Germinal center (tissue), 1 donor: ENCODE results near the gene HFE.
"Not testable (repeated sequence)": the region's sequence is repeated elsewhere in the genome, so short reads cannot be mapped to it uniquely, and the experiment has no call there.

Experiments used
- DNase-seq: peaks from one replicate; pipeline ENCODE4 v3.0.0; 2012; ENCODE audit warnings: mixed read lengths, low spot score

The HFE gene

GRCh38 chr6:26113570-26113969, 26.3 kb downstream of the HFE start:
- no peak for DNase-seq

GRCh38 chr6:26115226-26115625, 28.0 kb downstream of the HFE start:
- no peak for DNase-seq

- no peak for DNase-seq
Measured at GRCh38 chr6:26116267-26116666, 29.0 kb downstream of the HFE start.

- no peak for DNase-seq
Measured at GRCh38 chr6:26118999-26119398, 31.8 kb downstream of the HFE start.

- DNase-seq: not testable (repeated sequence)
Measured at GRCh38 chr6:26120115-26120514, 32.9 kb downstream of the HFE start.

- no peak for DNase-seq
Measured at GRCh38 chr6:26120807-26121140, 33.5 kb downstream of the HFE start.

GRCh38 chr6:26121141-26122004, 34.1 kb downstream of the HFE start:
- no peak for DNase-seq

- no peak for DNase-seq
Measured at GRCh38 chr6:26122005-26122388, 34.8 kb downstream of the HFE start.

GRCh38 chr6:26122402-26122792, 35.2 kb downstream of the HFE start:
- no peak for DNase-seq

- peak; percentile 91 for DNase-seq
Measured at GRCh38 chr6:26122793-26123674, 35.8 kb downstream of the HFE start.

GRCh38 chr6:26123675-26123946, 36.4 kb downstream of the HFE start:
- DNase-seq: no peak

- peak; percentile 98 for DNase-seq
Measured at GRCh38 chr6:26123947-26124780, 36.9 kb downstream of the HFE start.

GRCh38 chr6:26124781-26125685, 37.8 kb downstream of the HFE start:
- no peak for DNase-seq

- no peak for DNase-seq
Measured at GRCh38 chr6:26126394-26127235, 39.4 kb downstream of the HFE start.

GRCh38 chr6:26128013-26128771, 41.0 kb downstream of the HFE start:
- DNase-seq: no peak

GRCh38 chr6:26129656-26130055, 42.4 kb downstream of the HFE start:
- no peak for DNase-seq

- DNase-seq: no peak
Measured at GRCh38 chr6:26130581-26131249, 43.5 kb downstream of the HFE start.

- DNase-seq: no peak
Measured at GRCh38 chr6:26131618-26132017, 44.4 kb downstream of the HFE start.

GRCh38 chr6:26133730-26134129, 46.5 kb downstream of the HFE start:
- DNase-seq: no peak
